ENCODE results near the gene ERI2.

- no peak for TF ChIP-seq CTCF (IDR thresholded peaks at IDR 0.05; ENCODE audit: insufficient read depth, low read length)
- no peak for TF ChIP-seq POLR2AphosphoS5 (IDR thresholded peaks at IDR 0.05; ENCODE audit: low read depth)
- TF ChIP-seq REST (IDR thresholded peaks at IDR 0.05; ENCODE audit: insufficient replicate concordance, low read depth), result no peak
- no peak for TF ChIP-seq GABPA (IDR thresholded peaks at IDR 0.05; ENCODE audit: low read depth)
Measured at GRCh38 chr16:20847550-20847949, 41.3 kb upstream of the ERI2 start.

All from HL-60 (cell line).